ENCODE measurements around the gene GMPPA.

GRCh38 chr2:219451661-219452360, 46.9 kb upstream of the GMPPA start:
- TF ChIP-seq CTCF (IDR thresholded peaks at IDR 0.05): no peak
- peak; percentile 29 for TF ChIP-seq EP300 (IDR thresholded peaks at IDR 0.05)
